WTC11 (cell line): Measurements from ENCODE around the gene RGP1. TPM values are rescaled to one million over a fixed set of nuclear protein-coding genes. Genes with fewer than 3 reads are reported as not detected.
A peak's percentile ranks its signal among the peaks of the same experiment; 100 is the strongest.

Experiments
- ATAC-seq: fragments of 200-7000 bp; cut with Tn5 transposase; 2 replicates; pipeline ENCODE4 v1.10.0; 2021; ENCODE audit warnings: mild to moderate bottlenecking, moderate library complexity
- CTCF ChIA-PET: fragments of 300-600 bp; sonication (Branson Sonifier 250); formaldehyde crosslinking; loops from one replicate; lab custom pipeline; 2021; ENCODE audit warnings: antibody characterized with exemption; lab: Charles Lee
- POLR2A ChIA-PET: fragments of 350-600 bp; sonication (Branson Sonifier 250); formaldehyde crosslinking; loops from one replicate; lab custom pipeline; 2021; ENCODE audit warnings: antibody characterized with exemption; lab: Charles Lee
- DNase-seq: peaks from one replicate; pipeline ENCODE4 v3.0.0; 2021; ENCODE audit warnings: low spot score
- H3K27ac Mint-ChIP-seq: 2 replicates; pipeline ENCODE4 v1.8.0; 2021; ENCODE audit warnings: mixed read lengths
- H3K27me3 Mint-ChIP-seq: 2 replicates; pipeline ENCODE4 v1.8.0; 2021; ENCODE audit warnings: low read depth, mild to moderate bottlenecking, moderate library complexity, mixed read lengths
- H3K36me3 Mint-ChIP-seq: 2 replicates; pipeline ENCODE4 v1.8.0; 2021; ENCODE audit warnings: mixed read lengths
- H3K4me1 Mint-ChIP-seq: 2 replicates; pipeline ENCODE4 v1.8.0; 2022; ENCODE audit warnings: mixed read lengths
- H3K4me3 Mint-ChIP-seq: 2 replicates; pipeline ENCODE4 v1.8.0; 2021; ENCODE audit warnings: mild to moderate bottlenecking, moderate library complexity, mixed read lengths
- H3K9me3 Mint-ChIP-seq: 2 replicates; pipeline ENCODE4 v1.8.0; 2021; ENCODE audit warnings: mixed read lengths
- ATF3 ChIP-seq: sonication (generic); formaldehyde crosslinking; conservative IDR thresholded peaks from 2 replicates; pipeline ENCODE4 v1.8.1; 2022; ENCODE audit warnings: mild to moderate bottlenecking, missing genetic modification reagents
- ATF6 ChIP-seq: sonication (generic); formaldehyde crosslinking; IDR thresholded peaks from 2 replicates; pipeline ENCODE4 v1.8.1; 2023; ENCODE audit warnings: mild to moderate bottlenecking, missing genetic modification reagents
- CDX4 ChIP-seq: fragments of 250-450 bp; sonication (Bioruptor Pico); IDR thresholded peaks from 2 replicates; pipeline ENCODE4 v1.9.0; 2021; ENCODE audit warnings: moderate library complexity, mild to moderate bottlenecking, inconsistent platforms, borderline replicate concordance
- ERG ChIP-seq: fragments of 250-450 bp; sonication (Bioruptor Pico); IDR thresholded peaks from 2 replicates; pipeline ENCODE4 v1.8.0; 2021; ENCODE audit warnings: mild to moderate bottlenecking
- FOXK1 ChIP-seq: sonication (generic); formaldehyde crosslinking; IDR thresholded peaks from 2 replicates; pipeline ENCODE4 v1.8.0; 2022; ENCODE audit warnings: mild to moderate bottlenecking, moderate library complexity, missing genetic modification reagents
- FOXP1 ChIP-seq: sonication (generic); formaldehyde crosslinking; IDR thresholded peaks from 2 replicates; pipeline ENCODE4 v1.8.0; 2022; ENCODE audit warnings: missing genetic modification reagents, mild to moderate bottlenecking, moderate library complexity, borderline replicate concordance
- HMGXB4 ChIP-seq: sonication (generic); formaldehyde crosslinking; IDR thresholded peaks from 2 replicates; pipeline ENCODE4 v1.8.1; 2023; ENCODE audit warnings: mild to moderate bottlenecking, moderate library complexity, missing genetic modification reagents
- JUN ChIP-seq: sonication (generic); formaldehyde crosslinking; IDR thresholded peaks from 2 replicates; pipeline ENCODE4 v1.8.0; 2023; ENCODE audit warnings: mild to moderate bottlenecking, missing genetic modification reagents
- MAX ChIP-seq: sonication (generic); formaldehyde crosslinking; IDR thresholded peaks from 2 replicates; pipeline ENCODE4 v1.8.0; 2022; ENCODE audit warnings: mild to moderate bottlenecking, missing genetic modification reagents
- NFE2L1 ChIP-seq: sonication (generic); formaldehyde crosslinking; IDR thresholded peaks from 2 replicates; pipeline ENCODE4 v1.8.1; 2023; ENCODE audit warnings: missing genetic modification reagents
- NFYB ChIP-seq: sonication (generic); formaldehyde crosslinking; conservative IDR thresholded peaks from 2 replicates; pipeline ENCODE4 v1.8.0; 2022; ENCODE audit warnings: low read depth, missing genetic modification reagents
- NR2C2 ChIP-seq: sonication (generic); formaldehyde crosslinking; IDR thresholded peaks from 2 replicates; pipeline ENCODE4 v1.8.0; 2022; ENCODE audit warnings: mild to moderate bottlenecking, missing genetic modification reagents
- NR3C1 ChIP-seq: sonication (generic); formaldehyde crosslinking; conservative IDR thresholded peaks from 2 replicates; pipeline ENCODE4 v1.8.1; 2023; ENCODE audit warnings: low read depth, mild to moderate bottlenecking, missing genetic modification reagents
- OVOL2 ChIP-seq: fragments of 250-450 bp; sonication (Bioruptor Pico); IDR thresholded peaks from 2 replicates; pipeline ENCODE4 v1.9.0; 2021; ENCODE audit warnings: mild to moderate bottlenecking, borderline replicate concordance
- RORB ChIP-seq: fragments of 250-450 bp; sonication (Bioruptor Pico); IDR thresholded peaks from 2 replicates; pipeline ENCODE4 v1.9.0; 2021; ENCODE audit warnings: mild to moderate bottlenecking
- SP1 ChIP-seq: sonication (generic); formaldehyde crosslinking; conservative IDR thresholded peaks from 2 replicates; pipeline ENCODE4 v1.8.1; 2022; ENCODE audit warnings: missing genetic modification reagents
- TP53 ChIP-seq: sonication (generic); formaldehyde crosslinking; IDR thresholded peaks from 2 replicates; pipeline ENCODE4 v1.8.1; 2023; ENCODE audit warnings: mild to moderate bottlenecking, missing genetic modification reagents
- ZNF219 ChIP-seq: sonication (generic); formaldehyde crosslinking; IDR thresholded peaks from 2 replicates; pipeline ENCODE4 v1.8.0; 2023; ENCODE audit warnings: missing genetic modification reagents, mild to moderate bottlenecking, borderline replicate concordance
- ZNF281 ChIP-seq: sonication (generic); formaldehyde crosslinking; IDR thresholded peaks from 2 replicates; pipeline ENCODE4 v1.8.0; 2023; ENCODE audit warnings: mild to moderate bottlenecking, missing genetic modification reagents
- ZNF416 ChIP-seq: fragments of 250-450 bp; sonication (Bioruptor Pico); IDR thresholded peaks from 2 replicates; pipeline ENCODE4 v1.9.0; 2021; ENCODE audit warnings: mild to moderate bottlenecking, inconsistent platforms
- ZSCAN18 ChIP-seq: fragments of 250-450 bp; sonication (Bioruptor Pico); IDR thresholded peaks from 2 replicates; pipeline ENCODE4 v2.1.2; 2022; ENCODE audit warnings: mild to moderate bottlenecking, moderate library complexity
- total RNA-seq: library from RNA; stranded (reverse); gene quantifications from 3 replicates; pipeline ENCODE4 v1.2.3, GENCODE V29; 2021

RGP1 gene
- total RNA-seq, 1 experiment from 2014 or later = 30.0 TPM

- TF ChIP-seq ZSCAN18 (CRISPR knock-in tag) (no peak), JUN (no peak), OVOL2 (CRISPR knock-in tag) (no peak), SP1 (no peak)
- TF ChIP-seq, all 79 proteins: peak for 0
These were observed 6.0 kb downstream of the RGP1 start (continued) for GRCh38 chr9:35755071-35755470.

GRCh38 chr9:35756275-35757225 is 7.5 kb downstream of the RGP1 start:
- Mint-ChIP-seq H3K36me3 (peaks cover 20% of the 10 kb centered on the region), H3K4me1 (peaks cover 26% of the 10 kb centered on the region), H3K9me3 (no peaks in the 10 kb centered on the region), H3K27ac (peak overlapping the region; percentile 93), H3K27me3 (no peaks in the 10 kb centered on the region), H3K4me3 (peak overlapping the region; percentile 89)
- peak; percentile 79 for ATAC-seq
- ChIA-PET POLR2A (interaction anchor here (0.7 to 1.8 kb wide), 7 partner anchors 14 to 1067 kb away, joined by 3 to 13 read pairs (median 4); partner anchors contain the start of genes CREB3, RMRP, TLN1 and TPM2), CTCF (interaction anchor here (0.6 to 3.1 kb wide), 33 partner anchors 9 to 1617 kb away, joined by 3 to 27 read pairs (median 6); partner anchors contain the start of genes ARHGEF39, CCDC107, CREB3 and FAM221B)
- DNase-seq = peak; percentile 82
- TF ChIP-seq ZNF416 (CRISPR knock-in tag) = no peak
- TF ChIP-seq ZNF281 (CRISPR knock-in tag) = no peak
- TF ChIP-seq ATF6 = no peak
- peak; percentile 43 for TF ChIP-seq FOXP1 (CRISPR knock-in tag)
- TF ChIP-seq ZSCAN18 (CRISPR knock-in tag) = no peak
- TF ChIP-seq RORB (CRISPR knock-in tag) = no peak
- TF ChIP-seq CDX4 (CRISPR knock-in tag) = no peak
- no peak; the same call in 1 of the 2 replicates for TF ChIP-seq ERG (CRISPR knock-in tag)
- no peak for TF ChIP-seq ZNF219
- no peak for TF ChIP-seq NFYB (CRISPR knock-in tag)
- no peak for TF ChIP-seq NR2C2 (CRISPR knock-in tag)
- TF ChIP-seq ATF3 (CRISPR knock-in tag) = 0 out of 2 replicates have a peak, but pooled peaks have one; percentile 23
- TF ChIP-seq HMGXB4 = peak; percentile 61
- 0 out of 2 replicates have a peak, but pooled peaks have one; percentile 41 for TF ChIP-seq MAX (CRISPR knock-in tag)
- TF ChIP-seq FOXK1 (CRISPR knock-in tag) = peak; percentile 67; the same call in 1 of the 2 replicates
- peak; percentile 23; the same call in 1 of the 2 replicates for TF ChIP-seq NFE2L1 (CRISPR knock-in tag)
- TF ChIP-seq TP53 (CRISPR knock-in tag) = 0 out of 2 replicates have a peak, but pooled peaks have one; percentile 64
- no peak for TF ChIP-seq NR3C1
